GM21390 (cell line): ENCODE results near the gene ZNF559.

Source experiments
- ATAC-seq: cut with Tn5 transposase; IDR thresholded peaks from one replicate; pipeline ENCODE4 v1.9.1; 2021; ENCODE audit not compliant: unreplicated experiment

ZNF559 gene

GRCh38 chr19:9353011-9353410 is 29.0 kb downstream of the ZNF559 start:
- no peak for ATAC-seq

GRCh38 chr19:9354651-9355050 is 30.7 kb downstream of the ZNF559 start:
- no peak for ATAC-seq

GRCh38 chr19:9362905-9363304 is 38.9 kb downstream of the ZNF559 start, which contains the start of gene ZNF177:
Gene ZNF177, plus strand, starts transcription at chr19:9363013. Its CDS starts 15,299 bp downstream, at chr19:9378312.
- ATAC-seq, result no peak

- ATAC-seq, result no peak
These were observed 47.0 kb downstream of the ZNF559 start for GRCh38 chr19:9370738-9371619.

- ATAC-seq, result no peak
These were observed 57.4 kb downstream of the ZNF559 start for GRCh38 chr19:9381361-9381785.
